ENCODE measurements around the gene LENG8. TPM values are rescaled to one million over a fixed set of nuclear protein-coding genes. Genes with fewer than 3 reads are reported as not detected.
"Not testable (repeated sequence)": the region's sequence is repeated elsewhere in the genome, so short reads cannot be mapped to it uniquely, and the experiment has no call there.

The LENG8 gene
- total and polyA plus RNA-seq, 4 donors = 39.4 to 336 (median 220) TPM

GRCh38 chr19:54464630-54465425 is 15.8 kb downstream of the LENG8 start:
- no peaks in the 10 kb centered on the region for H3K4me1 ChIP-seq (ENCODE audit: control insufficient read depth in 1 of 2, insufficient read depth in 2 of 2, low read length in 2 of 2)
- intact Hi-C loops (cut with DNase I) = loop anchor here in 1 of 2 donors (10.0 kb wide), 1 partner anchor 1660 kb away; the partner anchor contains the start of gene ZNF787
- H3K9me3 ChIP-seq (ENCODE audit: control insufficient read depth, low read length) = no peaks in the 10 kb centered on the region

GRCh38 chr19:54465426-54466109 is 16.6 kb downstream of the LENG8 start:
- H3K4me1 ChIP-seq (ENCODE audit: control insufficient read depth in 1 of 2, insufficient read depth in 2 of 2, low read length in 2 of 2) = no peaks in the 10 kb centered on the region
- DNase-seq (peak; percentile 57 to 80), ATAC-seq (ENCODE audit: low FRiP score) (no peak)
- H3K27me3 ChIP-seq (ENCODE audit: control insufficient read depth in 1 of 2, insufficient read depth in 2 of 2, low read length in 1 of 2) = no peaks in the 10 kb centered on the region
- intact Hi-C loops (cut with DNase I) = loop anchor here in 1 of 2 donors (10.0 kb wide), 1 partner anchor 1659 kb away; the partner anchor contains the start of gene ZNF787
- no peak overlapping the region for H3K4me3 ChIP-seq (ENCODE audit: low read length in 2 of 2)
- WGBS, 2 donors = 84% methylated on average over 44 to 49 of the region's 49 CpGs
- no peak overlapping the region for H3K27ac ChIP-seq (ENCODE audit: low read depth in 1 of 2, low read length in 2 of 2)
- H3K36me3 ChIP-seq (ENCODE audit: control insufficient read depth in 1 of 2, insufficient read depth in 2 of 2, low read length in 1 of 2) = peaks cover 0 to 6% of the 10 kb centered on the region in 2 donors
- no peaks in the 10 kb centered on the region for H3K9me3 ChIP-seq (ENCODE audit: control insufficient read depth, low read length)

More at GRCh38 chr19:54464630-54465425, 15.8 kb downstream of the LENG8 start:
- Histone ChIP-seq H3K27me3 (ENCODE audit: control insufficient read depth in 1 of 2, insufficient read depth in 2 of 2, low read length in 1 of 2) (no peaks in the 10 kb centered on the region), H3K4me3 (ENCODE audit: low read length in 2 of 2) (peak overlapping the region; percentile 39 to 47), H3K36me3 (ENCODE audit: control insufficient read depth in 1 of 2, insufficient read depth in 2 of 2, low read length in 1 of 2) (peaks cover 0 to 8% of the 10 kb centered on the region in 2 donors), H3K27ac (ENCODE audit: low read depth in 1 of 2, low read length in 2 of 2) (peak overlapping the region; percentile 62 to 87)
- peak; percentile 89 for ATAC-seq (ENCODE audit: low FRiP score)
- peak; percentile 95 to 97 for DNase-seq
- 12 to 18% methylated on average over 70 to 87 of the region's 87 CpGs for WGBS, 2 donors

GRCh38 chr19:54466110-54466480 is 17.1 kb downstream of the LENG8 start:
- intact Hi-C loops (cut with DNase I) = loop anchor here in 1 of 2 donors (10.0 kb wide), 1 partner anchor 1659 kb away; the partner anchor contains the start of gene ZNF787
- peak in 1 of 2 donors; percentile 58 for DNase-seq
- not testable (repeated sequence) for H3K4me1 ChIP-seq (ENCODE audit: control insufficient read depth in 1 of 2, insufficient read depth in 2 of 2, low read length in 2 of 2)

GRCh38 chr19:54469496-54469934 is 20.5 kb downstream of the LENG8 start:
- ATAC-seq (ENCODE audit: low FRiP score) = no peak

More at GRCh38 chr19:54466110-54466480, 17.1 kb downstream of the LENG8 start:
- not testable (repeated sequence) for ATAC-seq (ENCODE audit: low FRiP score); H3K4me3 ChIP-seq (ENCODE audit: low read length in 2 of 2); H3K9me3 ChIP-seq (ENCODE audit: control insufficient read depth, low read length); H3K36me3 ChIP-seq (ENCODE audit: control insufficient read depth in 1 of 2, insufficient read depth in 2 of 2, low read length in 1 of 2); H3K27ac ChIP-seq (ENCODE audit: low read depth in 1 of 2, low read length in 2 of 2); H3K27me3 ChIP-seq (ENCODE audit: control insufficient read depth in 1 of 2, insufficient read depth in 2 of 2, low read length in 1 of 2)
- WGBS, 2 donors = 94 to 96% methylated on average over 14 of the region's 14 CpGs

GRCh38 chr19:54470276-54470887 is 21.4 kb downstream of the LENG8 start:
- H3K27me3 ChIP-seq (ENCODE audit: control insufficient read depth in 1 of 2, insufficient read depth in 2 of 2, low read length in 1 of 2) = no peaks in the 10 kb centered on the region
- ATAC-seq (ENCODE audit: low FRiP score) (no peak), DNase-seq (no peak)
- no peaks in the 10 kb centered on the region for H3K4me1 ChIP-seq (ENCODE audit: control insufficient read depth in 1 of 2, insufficient read depth in 2 of 2, low read length in 2 of 2)
- intact Hi-C loops (cut with DNase I) = no loop called here
- no peak overlapping the region for H3K4me3 ChIP-seq (ENCODE audit: low read length in 2 of 2)
- H3K36me3 ChIP-seq (ENCODE audit: control insufficient read depth in 1 of 2, insufficient read depth in 2 of 2, low read length in 1 of 2) = no peaks in the 10 kb centered on the region
- 78 to 81% methylated on average over 10 of the region's 10 CpGs for WGBS, 2 donors
- H3K27ac ChIP-seq (ENCODE audit: low read depth in 1 of 2, low read length in 2 of 2) = no peak overlapping the region
- H3K9me3 ChIP-seq (ENCODE audit: control insufficient read depth, low read length) = no peaks in the 10 kb centered on the region

More at GRCh38 chr19:54469496-54469934, 20.5 kb downstream of the LENG8 start:
- no peaks in the 10 kb centered on the region for H3K9me3 ChIP-seq (ENCODE audit: control insufficient read depth, low read length)
- no peaks in the 10 kb centered on the region for H3K27me3 ChIP-seq (ENCODE audit: control insufficient read depth in 1 of 2, insufficient read depth in 2 of 2, low read length in 1 of 2)
- WGBS, 2 donors = 63% methylated on average over 8 of the region's 8 CpGs
- DNase-seq = peak in 1 of 2 donors; percentile 83
- H3K4me3 ChIP-seq (ENCODE audit: low read length in 2 of 2) = no peak overlapping the region
- no peaks in the 10 kb centered on the region for H3K4me1 ChIP-seq (ENCODE audit: control insufficient read depth in 1 of 2, insufficient read depth in 2 of 2, low read length in 2 of 2)
- H3K27ac ChIP-seq (ENCODE audit: low read depth in 1 of 2, low read length in 2 of 2) = no peak overlapping the region
- H3K36me3 ChIP-seq (ENCODE audit: control insufficient read depth in 1 of 2, insufficient read depth in 2 of 2, low read length in 1 of 2) = no peaks in the 10 kb centered on the region
- intact Hi-C loops (cut with DNase I) = loop anchor here in 1 of 2 donors (10.0 kb wide), 1 partner anchor 1655 kb away; the partner anchor contains the start of gene ZNF787

GRCh38 chr19:54470991-54471782 is 22.2 kb downstream of the LENG8 start:
- peak overlapping the region in 1 of 2 donors; percentile 79 for H3K27ac ChIP-seq (ENCODE audit: low read depth in 1 of 2, low read length in 2 of 2)
- intact Hi-C loops (cut with DNase I) = no loop called here
- DNase-seq = peak; percentile 59 to 84
- H3K9me3 ChIP-seq (ENCODE audit: control insufficient read depth, low read length) = no peaks in the 10 kb centered on the region
- H3K4me1 ChIP-seq (ENCODE audit: control insufficient read depth in 1 of 2, insufficient read depth in 2 of 2, low read length in 2 of 2) = no peaks in the 10 kb centered on the region
- ATAC-seq (ENCODE audit: low FRiP score) = peak; percentile 58
- H3K4me3 ChIP-seq (ENCODE audit: low read length in 2 of 2) = peak overlapping the region; percentile 29 to 69
- 1% methylated on average over 57 to 60 of the region's 60 CpGs for WGBS, 2 donors
- H3K27me3 ChIP-seq (ENCODE audit: control insufficient read depth in 1 of 2, insufficient read depth in 2 of 2, low read length in 1 of 2) = no peaks in the 10 kb centered on the region
- H3K36me3 ChIP-seq (ENCODE audit: control insufficient read depth in 1 of 2, insufficient read depth in 2 of 2, low read length in 1 of 2) = no peaks in the 10 kb centered on the region

GRCh38 chr19:54473071-54473891 is 24.3 kb downstream of the LENG8 start, which contains the start of gene CDC42EP5:
TSS of gene CDC42EP5 (minus strand) at chr19:54473296. CDS start at chr19:54465547, 7,749 bp downstream.
- no peaks in the 10 kb centered on the region for H3K4me1 ChIP-seq (ENCODE audit: control insufficient read depth in 1 of 2, insufficient read depth in 2 of 2, low read length in 2 of 2)
- no peaks in the 10 kb centered on the region for H3K9me3 ChIP-seq (ENCODE audit: control insufficient read depth, low read length)
- H3K4me3 ChIP-seq (ENCODE audit: low read length in 2 of 2) = peak within 1 kb of the TSS; percentile 23 to 66
- peak; percentile 92 for ATAC-seq (ENCODE audit: low FRiP score)
- no peaks in the 10 kb centered on the region for H3K36me3 ChIP-seq (ENCODE audit: control insufficient read depth in 1 of 2, insufficient read depth in 2 of 2, low read length in 1 of 2)
- WGBS, 2 donors = 7 to 8% methylated on average over 14 of the region's 14 CpGs
- peak within 1 kb of the TSS in 1 of 2 donors; percentile 7 for H3K27ac ChIP-seq (ENCODE audit: low read depth in 1 of 2, low read length in 2 of 2)
- intact Hi-C loops (cut with DNase I) = no loop called here
- no peaks in the 10 kb centered on the region for H3K27me3 ChIP-seq (ENCODE audit: control insufficient read depth in 1 of 2, insufficient read depth in 2 of 2, low read length in 1 of 2)
- peak; percentile 87 to 91 for DNase-seq
